CD4-positive, alpha-beta T cell treated with Interleukin-21 for 1 hour (primary cell): ENCODE measurements around the gene PLAAT1.

Source experiments
- DNase-seq: peaks from one replicate; pipeline ENCODE4 v3.0.0-alpha.2; 2020

The PLAAT1 gene

GRCh38 chr3:193253986-193254660, 13.1 kb downstream of the PLAAT1 start:
- no peak for DNase-seq

DNA sequence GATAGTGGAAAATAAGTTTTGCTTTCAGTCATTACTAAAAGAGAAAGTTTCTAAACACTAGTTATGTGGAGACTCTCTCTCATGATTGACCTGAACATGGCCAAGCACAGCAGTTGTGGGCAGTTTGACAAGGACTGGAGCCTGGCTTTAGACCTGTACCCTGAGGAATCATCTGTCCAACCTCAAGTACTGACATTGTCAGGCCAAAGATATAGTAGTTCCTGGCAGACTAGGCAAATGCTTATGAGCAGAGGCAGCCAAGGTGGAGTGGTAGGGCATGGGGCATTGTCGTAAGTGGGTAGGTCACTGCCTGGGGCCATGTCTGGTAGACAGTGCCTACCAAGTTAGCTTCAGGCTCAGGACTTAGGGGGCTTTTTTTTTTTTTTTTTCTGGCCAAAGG, 20.9 kb downstream of the PLAAT1 start:
- no peak for DNase-seq

GRCh38 chr3:193262707-193263106, 21.7 kb downstream of the PLAAT1 start:
- DNase-seq = no peak

GRCh38 chr3:193269343-193270028, 28.5 kb downstream of the PLAAT1 start:
- DNase-seq = no peak

- no peak for DNase-seq
These were observed 29.4 kb downstream of the PLAAT1 start for GRCh38 chr3:193270451-193270850.

GRCh38 chr3:193271101-193271840, 30.2 kb downstream of the PLAAT1 start:
- DNase-seq = no peak

DNA sequence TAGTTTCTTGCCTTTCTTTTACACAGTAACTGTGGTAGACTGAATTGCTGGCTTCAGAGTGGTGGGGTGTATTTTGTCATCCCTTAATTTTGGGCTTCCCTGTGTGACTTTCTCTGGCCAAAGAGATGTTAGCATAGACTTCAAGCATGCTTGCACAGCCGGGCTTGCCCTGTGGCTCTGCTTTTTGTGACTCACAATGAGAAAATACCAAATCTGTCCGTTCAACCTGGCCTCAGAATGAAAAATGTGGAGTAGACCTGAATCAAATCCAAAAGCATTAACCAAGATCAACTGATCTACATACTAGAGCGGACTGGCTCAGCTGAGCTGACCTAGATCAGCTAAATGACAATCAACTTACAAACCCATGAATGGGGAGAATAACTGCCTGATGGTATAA, 51.4 kb downstream of the PLAAT1 start:
- DNase-seq = no peak

DNA sequence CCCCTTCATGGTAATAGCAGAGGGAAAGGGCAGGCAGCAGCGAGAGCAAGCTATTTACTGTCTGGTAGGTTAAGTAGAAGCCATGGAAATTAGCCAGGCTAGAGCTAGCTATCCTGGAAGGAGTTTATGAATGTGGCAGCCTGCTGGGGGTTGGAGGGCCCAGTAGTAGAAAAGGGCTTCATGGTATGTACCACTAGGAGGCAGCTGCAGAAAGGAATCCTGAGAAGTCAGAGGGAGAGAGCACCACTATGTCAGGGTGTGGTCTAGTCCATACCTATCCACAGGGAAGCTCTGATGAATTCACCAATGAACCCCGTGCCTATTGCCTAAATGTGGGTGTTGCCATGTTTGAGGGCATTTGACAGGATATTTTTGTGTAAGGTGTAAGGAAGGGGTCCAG, 55.0 kb downstream of the PLAAT1 start:
- no peak for DNase-seq

DNA sequence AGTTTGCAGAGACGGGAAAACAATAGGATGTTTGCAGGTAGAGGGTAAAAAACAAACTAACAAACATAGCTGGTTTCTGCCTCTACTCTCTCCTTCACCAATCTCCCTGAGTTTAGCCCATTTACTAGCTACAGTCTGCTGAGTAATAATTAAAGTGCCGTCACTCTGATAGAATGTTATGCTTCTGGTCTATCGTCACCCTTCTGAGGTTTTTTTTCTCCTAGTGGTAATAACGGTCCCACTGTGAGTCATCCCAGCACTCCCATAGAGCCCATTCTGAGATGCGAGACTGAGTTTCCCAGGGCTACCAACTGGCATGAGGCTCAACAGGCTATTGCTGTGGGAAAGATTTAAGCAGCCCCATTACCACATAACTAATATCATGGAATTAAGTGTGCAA, 56.4 kb downstream of the PLAAT1 start:
- DNase-seq = no peak

DNA sequence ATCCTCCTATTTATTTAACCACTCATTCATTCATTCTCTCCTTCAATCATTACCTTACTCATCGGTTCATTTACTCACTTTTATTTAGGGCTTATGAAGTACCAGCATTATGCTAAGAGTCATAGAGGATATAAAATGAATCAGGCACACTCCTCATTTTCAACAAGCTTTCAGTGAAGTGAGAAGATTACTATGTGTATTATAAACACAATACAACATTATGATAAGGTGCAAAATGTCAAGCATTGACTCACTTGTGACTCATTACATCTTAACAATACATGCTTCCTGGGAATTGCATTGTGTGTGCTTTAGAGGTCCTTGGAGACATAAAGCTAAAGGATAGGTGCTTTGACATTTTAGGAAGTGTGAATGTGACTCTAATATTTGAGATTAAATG, 60.4 kb downstream of the PLAAT1 start:
- no peak for DNase-seq

DNA sequence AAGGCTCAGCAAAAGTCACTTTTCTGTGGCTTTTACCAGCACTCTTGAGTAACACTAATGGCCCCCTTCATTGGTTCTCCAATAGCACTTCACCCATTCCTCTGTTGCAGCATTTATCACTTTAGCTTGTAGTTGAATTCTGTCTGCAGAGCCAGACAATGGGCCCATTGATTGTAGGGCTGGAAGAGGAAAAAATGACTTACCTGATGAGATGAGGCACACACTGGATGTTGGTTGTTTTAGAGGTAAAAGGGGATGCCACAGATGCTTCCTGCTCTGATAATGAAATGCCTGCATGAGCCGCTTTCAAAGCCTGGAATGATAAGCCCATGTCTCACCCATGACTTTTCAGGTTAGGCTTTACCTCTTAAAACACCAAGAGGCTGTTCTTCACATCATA, 64.3 kb downstream of the PLAAT1 start:
- no peak for DNase-seq

GRCh38 chr3:193310914-193311723, 70.1 kb downstream of the PLAAT1 start:
- DNase-seq = no peak

DNA sequence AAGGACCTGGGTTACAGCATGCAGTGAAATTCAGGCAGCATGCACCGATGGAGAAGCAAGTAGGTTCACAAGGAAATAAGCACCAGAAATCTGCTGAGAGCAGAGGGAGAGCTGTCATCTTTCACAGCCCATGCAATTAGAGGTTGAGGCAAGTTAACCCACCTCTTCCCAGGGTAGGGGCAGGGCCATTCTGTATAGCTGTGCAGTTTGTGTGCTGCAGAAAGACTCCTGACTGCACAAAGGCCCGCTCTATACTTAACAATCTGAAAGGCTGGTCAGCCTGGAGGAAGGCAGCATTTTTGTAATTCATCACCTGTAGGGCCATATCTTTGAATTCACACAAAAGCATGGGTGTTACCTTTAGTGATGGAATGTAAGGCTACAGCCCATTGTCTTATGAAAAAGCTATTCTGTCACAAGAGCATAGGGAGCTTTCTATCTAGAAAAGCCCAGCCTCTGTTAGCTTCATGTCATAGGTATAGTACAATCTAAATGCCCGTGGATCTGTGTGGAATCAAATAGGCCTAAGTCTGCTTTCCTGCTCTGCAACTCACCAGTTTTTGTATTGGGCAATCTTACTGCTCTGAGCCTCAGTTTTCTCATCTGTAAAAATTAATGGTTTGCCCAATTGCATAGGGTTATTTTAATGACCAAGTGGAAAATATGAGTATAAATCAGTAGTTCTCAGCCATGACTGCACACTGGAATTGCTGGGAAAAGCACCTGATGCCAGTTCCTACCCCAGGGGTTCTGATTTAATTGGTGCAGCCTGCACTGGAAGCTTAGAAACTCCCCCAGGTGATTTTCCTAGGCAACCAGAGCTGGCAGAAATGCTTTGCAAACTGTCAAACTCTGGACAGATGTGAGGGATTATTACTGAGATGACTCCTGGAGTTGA, 72.3 kb downstream of the PLAAT1 start:
- DNase-seq = no peak

DNA sequence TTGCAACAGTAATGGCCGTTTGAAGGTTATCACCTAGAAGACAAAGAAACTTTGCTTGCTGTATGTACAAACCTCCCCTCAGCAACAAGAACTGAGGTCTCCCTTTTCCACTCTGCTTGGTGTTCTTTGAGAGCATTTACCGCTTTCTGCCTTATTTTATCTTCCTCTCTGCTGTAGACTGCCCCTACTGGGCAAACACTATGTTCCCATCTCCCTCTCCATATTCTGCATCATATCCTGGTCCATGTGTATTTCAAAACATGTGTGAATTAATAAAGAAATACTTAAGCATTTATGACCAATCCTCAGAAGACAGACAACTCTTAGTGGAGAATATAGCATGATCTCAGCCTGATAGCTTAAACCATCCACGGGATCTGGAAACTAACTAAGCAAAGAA, 73.1 kb downstream of the PLAAT1 start:
- no peak for DNase-seq

GRCh38 chr3:193317682-193318300, 76.8 kb downstream of the PLAAT1 start:
- no peak for DNase-seq
